Fibroblast of the aortic adventitia (primary cell): ENCODE data around the gene DMD. TPM values are rescaled to one million over a fixed set of nuclear protein-coding genes. Genes with fewer than 3 reads are reported as not detected.

Experiments used
- DNase-seq: peaks from one replicate; pipeline ENCODE4 v3.0.0-alpha.2; 2010; ENCODE audit warnings: low read depth
- H3K4me3 ChIP-seq: 2 replicates; pipeline ENCODE4 v1.5.1; 2011; ENCODE audit warnings: low read depth, mild to moderate bottlenecking, control low read depth, low read length, moderate library complexity
- CTCF ChIP-seq: IDR thresholded peaks from 2 replicates; pipeline ENCODE4 v1.5.1; 2011; ENCODE audit warnings: mild to moderate bottlenecking, low read length, control low read depth, inconsistent platforms; ENCODE audit not compliant: insufficient read depth
- total RNA-seq: library from RNA; depleted of rRNA; stranded (reverse); fragments of >200 nt; gene quantifications from 2 replicates; pipeline ENCODE4 v1.2.3, GENCODE V29; 2012; ENCODE audit warnings: low replicate concordance

DMD gene
- total RNA-seq, 1 donor, result 10.3 TPM

- DNase-seq, result no peak
- H3K4me3 ChIP-seq, result no peak overlapping the region
- TF ChIP-seq CTCF, result no peak
Measured at GRCh38 chrX:31547816-31548215, 1663.5 kb downstream of the DMD start.

GRCh38 chrX:31547416-31547815 is 1663.9 kb downstream of the DMD start:
- peak; percentile 14 for DNase-seq

GRCh38 chrX:31546126-31546525 is 1665.2 kb downstream of the DMD start:
- no peak overlapping the region for H3K4me3 ChIP-seq
- peak; percentile 74 for DNase-seq
- no peak for TF ChIP-seq CTCF

More at GRCh38 chrX:31547416-31547815, 1663.9 kb downstream of the DMD start:
- no peak overlapping the region for H3K4me3 ChIP-seq
- TF ChIP-seq CTCF, result no peak

- TF ChIP-seq CTCF, result no peak
Measured at GRCh38 chrX:31545726-31546125, 1665.6 kb downstream of the DMD start.

GRCh38 chrX:31545191-31545590 is 1666.2 kb downstream of the DMD start:
- TF ChIP-seq CTCF, result no peak
- H3K4me3 ChIP-seq, result no peak overlapping the region
- no peak for DNase-seq

More at GRCh38 chrX:31545726-31546125, 1665.6 kb downstream of the DMD start:
- no peak overlapping the region for H3K4me3 ChIP-seq
- DNase-seq, result no peak

- no peak for TF ChIP-seq CTCF
- H3K4me3 ChIP-seq, result no peak overlapping the region
- peak; percentile 19 for DNase-seq
Measured at GRCh38 chrX:31543634-31544033, 1667.7 kb downstream of the DMD start.

- DNase-seq, result no peak
- H3K4me3 ChIP-seq, result no peak overlapping the region
- TF ChIP-seq CTCF, result no peak
Measured at GRCh38 chrX:31542566-31542965, 1668.8 kb downstream of the DMD start.
